MM.1S (cell line): ENCODE results near the gene C22orf15.

Source experiments
- DNase-seq: peaks from one replicate; pipeline ENCODE4 v3.0.0-alpha.2; 2015
- H2AFZ ChIP-seq: fragments of 300-600 bp; sonication (generic); 2 replicates; pipeline ENCODE4 v1.6.0; 2016; ENCODE audit warnings: antibody characterized with exemption, low read length
- H3F3A ChIP-seq: fragments of 300-600 bp; sonication (generic); 2 replicates; pipeline ENCODE4 v1.6.1; 2016; ENCODE audit warnings: mild to moderate bottlenecking, antibody characterized with exemption, low read length, moderate library complexity, mixed read lengths; ENCODE audit not compliant: insufficient read depth
- H3K27ac ChIP-seq: fragments of 300-600 bp; sonication (generic); 2 replicates; pipeline ENCODE4 v1.5.1; 2016; ENCODE audit warnings: mild to moderate bottlenecking, low read length
- H3K27me3 ChIP-seq: fragments of 300-600 bp; sonication (generic); replicated peaks from 2 replicates; pipeline ENCODE4 v1.6.0; 2016; ENCODE audit warnings: low read length; ENCODE audit not compliant: insufficient read depth
- H3K36me3 ChIP-seq: fragments of 300-600 bp; sonication (generic); replicated peaks from 2 replicates; pipeline ENCODE4 v1.6.1; 2016; ENCODE audit warnings: mild to moderate bottlenecking, low read length, mixed read lengths; ENCODE audit not compliant: insufficient read depth
- H3K4me1 ChIP-seq: fragments of 300-600 bp; sonication (generic); 2 replicates; pipeline ENCODE4 v1.6.1; 2016; ENCODE audit warnings: low read length, mixed read lengths
- H3K4me2 ChIP-seq: fragments of 300-600 bp; sonication (generic); 2 replicates; pipeline ENCODE4 v1.6.0; 2016; ENCODE audit warnings: low read depth, low read length
- H3K4me3 ChIP-seq: fragments of 300-600 bp; sonication (generic); 2 replicates; pipeline ENCODE4 v1.5.1; 2016; ENCODE audit warnings: low read length, mixed read lengths
- H3K79me2 ChIP-seq: fragments of 300-600 bp; sonication (generic); 2 replicates; pipeline ENCODE4 v1.6.1; 2016; ENCODE audit warnings: mixed run types, low read length, mixed read lengths
- H3K9ac ChIP-seq: fragments of 300-600 bp; sonication (generic); 2 replicates; pipeline ENCODE4 v1.6.1; 2016; ENCODE audit warnings: low read length, mixed read lengths
- H3K9me2 ChIP-seq: fragments of 300-600 bp; sonication (generic); replicated peaks from 2 replicates; pipeline ENCODE4 v1.6.1; 2016; ENCODE audit warnings: mild to moderate bottlenecking, low read length, mixed read lengths; ENCODE audit not compliant: insufficient read depth
- H3K9me3 ChIP-seq: fragments of 300-600 bp; sonication (generic); replicated peaks from 2 replicates; pipeline ENCODE4 v1.6.1; 2016; ENCODE audit warnings: mild to moderate bottlenecking, low read length, mixed read lengths; ENCODE audit not compliant: insufficient read depth
- H4K20me1 ChIP-seq: fragments of 300-600 bp; sonication (generic); 2 replicates; pipeline ENCODE4 v1.6.1; 2016; ENCODE audit warnings: mild to moderate bottlenecking, low read length, moderate library complexity, mixed read lengths; ENCODE audit not compliant: insufficient read depth
- CTCF ChIP-seq: fragments of 300-600 bp; sonication (generic); IDR thresholded peaks from 2 replicates; pipeline ENCODE4 v1.5.1; 2016; ENCODE audit warnings: antibody characterized with exemption, low read length, mixed read lengths
- EZH2 ChIP-seq: fragments of 300-600 bp; sonication (generic); optimal IDR thresholded peaks from 2 replicates; pipeline ENCODE3; 2017; ENCODE audit warnings: low read depth, mild to moderate bottlenecking, antibody characterized with exemption, low read length, mixed read lengths
- EZH2phosphoT487 ChIP-seq: fragments of 300-600 bp; sonication (generic); IDR thresholded peaks from 2 replicates; pipeline ENCODE4 v1.6.1; 2018; ENCODE audit warnings: antibody characterized with exemption, low read length

The C22orf15 gene

DNA sequence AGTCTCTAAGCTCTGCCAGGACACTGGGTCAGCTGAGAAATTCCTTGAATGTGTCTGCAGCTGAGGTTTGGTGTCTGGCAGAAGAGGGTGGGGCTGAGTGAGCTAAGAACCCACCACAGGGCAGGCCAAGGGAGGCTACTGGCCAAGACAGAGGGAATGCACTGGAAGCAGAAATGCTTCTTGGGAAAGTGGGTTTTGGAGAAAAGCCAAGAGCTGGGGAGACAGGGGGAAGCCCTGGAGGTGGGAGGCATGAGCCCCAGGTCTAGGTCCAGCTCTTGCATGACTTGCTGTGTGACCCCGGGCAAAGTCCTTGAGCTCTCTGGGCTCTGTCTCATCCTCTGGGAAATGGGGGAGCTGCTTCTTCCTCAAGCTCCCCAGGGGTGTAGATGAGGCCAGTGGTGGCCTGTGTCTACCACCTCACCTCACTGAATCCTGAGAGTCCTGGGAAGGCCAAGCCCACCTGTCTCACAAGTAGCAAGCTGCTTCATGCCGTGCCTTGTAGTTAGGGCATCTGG is 12.2 kb downstream of the C22orf15 start:
- no peak overlapping the region for H3K4me2 ChIP-seq
- H3K9me3 ChIP-seq = no peaks in the 10 kb centered on the region
- DNase-seq = no peak
- no peak overlapping the region for H3K9ac ChIP-seq
- no peak overlapping the region for H3K27ac ChIP-seq
- peaks cover 10% of the 10 kb centered on the region for H3F3A ChIP-seq
- H3K4me1 ChIP-seq = peaks cover 14% of the 10 kb centered on the region
- H2AFZ ChIP-seq = no peak overlapping the region
- H3K4me3 ChIP-seq = no peak overlapping the region
- no peaks in the 10 kb centered on the region for H3K36me3 ChIP-seq
- H4K20me1 ChIP-seq = no peaks in the 10 kb centered on the region
- H3K79me2 ChIP-seq = no peaks in the 10 kb centered on the region
- no peak for TF ChIP-seq CTCF
- TF ChIP-seq EZH2 = no peak
- TF ChIP-seq EZH2phosphoT487 = no peak
- no peaks in the 10 kb centered on the region for H3K27me3 ChIP-seq
- no peaks in the 10 kb centered on the region for H3K9me2 ChIP-seq

DNA sequence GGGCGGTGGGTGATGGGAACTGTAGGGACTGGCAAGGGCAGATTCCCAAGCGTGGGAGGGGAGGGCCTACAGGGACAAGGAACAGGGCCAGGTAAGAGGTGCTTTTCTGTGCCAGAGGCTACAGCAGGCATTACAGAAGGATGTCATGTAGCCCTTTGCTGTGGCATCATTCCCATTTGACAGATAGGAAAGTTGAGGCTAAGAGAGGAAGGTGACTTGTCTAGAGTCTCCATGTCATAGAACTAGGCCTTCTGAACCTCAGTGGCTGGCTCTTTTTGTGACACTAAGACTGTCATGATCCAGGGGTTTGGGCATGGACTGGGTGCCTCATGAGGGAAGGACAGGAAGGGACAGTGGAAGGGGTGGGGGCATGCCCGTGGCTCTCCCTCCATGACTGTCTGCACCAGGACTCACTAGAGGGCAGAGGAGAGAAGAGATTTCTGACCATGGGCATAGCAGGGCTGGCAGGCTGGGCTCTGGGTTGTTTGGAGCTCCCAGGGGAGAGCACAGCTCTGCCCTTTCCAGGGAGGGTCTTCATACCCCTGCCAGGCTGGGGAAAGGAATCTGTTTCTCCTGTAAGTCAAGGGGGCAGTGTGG is 13.1 kb downstream of the C22orf15 start:
- Histone ChIP-seq H3K9me3 (no peaks in the 10 kb centered on the region), H3K4me3 (no peak overlapping the region), H2AFZ (no peak overlapping the region), H3K9me2 (no peaks in the 10 kb centered on the region), H3K27me3 (no peaks in the 10 kb centered on the region), H3K36me3 (no peaks in the 10 kb centered on the region), H3K4me2 (no peak overlapping the region), H3K9ac (no peak overlapping the region), H3K27ac (no peak overlapping the region), H3F3A (peaks cover 10% of the 10 kb centered on the region), H3K4me1 (peaks cover 14% of the 10 kb centered on the region), H3K79me2 (no peaks in the 10 kb centered on the region), H4K20me1 (no peaks in the 10 kb centered on the region)
- 0 out of 2 replicates have a peak, but pooled peaks have one; percentile 5 for TF ChIP-seq CTCF
- TF ChIP-seq EZH2 = no peak
- DNase-seq = no peak

DNA sequence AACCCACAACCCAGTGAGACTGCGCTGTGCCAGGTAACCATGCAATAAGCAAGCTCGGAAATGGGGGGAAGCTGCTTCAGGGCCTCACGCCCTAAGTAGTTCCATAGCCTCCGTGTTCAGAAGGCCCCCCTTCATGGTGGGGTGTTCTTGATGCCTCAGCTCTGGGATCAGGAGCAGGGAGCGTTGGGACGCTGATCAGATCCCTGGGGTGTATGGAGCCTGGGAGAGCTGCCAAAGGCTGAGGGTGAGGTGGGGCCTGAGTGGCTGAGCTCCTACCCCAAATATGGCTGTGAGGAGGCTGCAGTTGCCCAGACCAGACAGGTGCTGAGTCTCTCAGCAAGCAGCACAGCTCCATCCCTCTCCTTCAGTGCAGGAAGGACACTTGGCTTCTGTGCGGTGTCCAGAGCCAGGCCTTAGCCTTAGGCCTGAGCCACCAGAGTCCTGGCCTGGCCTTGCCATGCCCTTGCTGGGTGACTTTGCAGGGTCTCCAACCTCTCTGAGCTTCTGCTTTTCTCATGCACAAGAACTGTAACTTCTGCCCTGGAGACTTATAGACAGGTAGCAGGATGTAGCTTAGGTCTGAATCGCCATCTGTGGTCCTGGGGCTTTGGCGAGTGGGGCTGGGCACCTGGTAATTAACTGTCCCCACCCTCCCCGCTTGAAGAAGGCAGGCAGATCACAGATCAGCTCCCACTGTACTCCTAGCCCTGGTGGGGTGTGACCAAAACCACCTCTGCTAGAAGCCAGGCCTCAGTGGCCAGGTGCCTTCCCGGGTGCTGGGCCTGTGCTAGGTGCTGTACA is 15.2 kb downstream of the C22orf15 start:
- peaks cover 7% of the 10 kb centered on the region for H3K4me1 ChIP-seq
- H2AFZ ChIP-seq = no peak overlapping the region
- no peak overlapping the region for H3K4me3 ChIP-seq
- H4K20me1 ChIP-seq = no peaks in the 10 kb centered on the region
- H3K9me2 ChIP-seq = no peaks in the 10 kb centered on the region
- H3K9me3 ChIP-seq = no peaks in the 10 kb centered on the region
- H3K9ac ChIP-seq = no peak overlapping the region
- H3F3A ChIP-seq = peaks cover 4% of the 10 kb centered on the region; the same call in 1 of the 2 replicates
- H3K36me3 ChIP-seq = no peaks in the 10 kb centered on the region
- H3K79me2 ChIP-seq = no peaks in the 10 kb centered on the region
- no peak for DNase-seq
- no peak for TF ChIP-seq EZH2phosphoT487
- TF ChIP-seq EZH2 = no peak
- TF ChIP-seq CTCF = no peak
- H3K4me2 ChIP-seq = no peak overlapping the region
- no peaks in the 10 kb centered on the region for H3K27me3 ChIP-seq
- H3K27ac ChIP-seq = no peak overlapping the region
